HEK293T (cell line): ENCODE results near the gene C1QTNF1.

Source experiments
- CTCF ChIA-PET: fragments of 350-600 bp; formaldehyde crosslinking; extraction: SDS; loops from one replicate; lab custom pipeline; 2021; ENCODE audit warnings: antibody characterized with exemption, inconsistent platforms; lab: Yijun Ruan, JAX
- POLR2A ChIA-PET: fragments of 350-600 bp; formaldehyde crosslinking; extraction: SDS; loops from one replicate; lab custom pipeline; 2020; ENCODE audit warnings: antibody characterized with exemption, inconsistent platforms; lab: Yijun Ruan, JAX
- DNase-seq: peaks from one replicate; pipeline ENCODE4 v3.0.0; 2012; ENCODE audit warnings: mixed read lengths; ENCODE audit errors: extremely low spot score
- ARNT ChIP-seq: fragments of 450-650 bp; IDR thresholded peaks from 2 replicates; pipeline ENCODE4 v1.6.1; 2017; ENCODE audit warnings: mild to moderate bottlenecking
- BHLHE40 ChIP-seq: fragments of 450-650 bp; IDR thresholded peaks from 2 replicates; pipeline ENCODE4 v1.6.1; 2016; ENCODE audit warnings: mild to moderate bottlenecking, moderate library complexity, borderline replicate concordance
- CTBP1 ChIP-seq: fragments of 450-650 bp; IDR thresholded peaks from 2 replicates; pipeline ENCODE4 v1.6.1; 2016; ENCODE audit warnings: borderline replicate concordance
- ELF4 ChIP-seq: fragments of 450-650 bp; IDR thresholded peaks from 2 replicates; pipeline ENCODE4 v1.6.1; 2017; ENCODE audit warnings: antibody characterized with exemption
- FOXA1 ChIP-seq: fragments of 450-650 bp; IDR thresholded peaks from 2 replicates; pipeline ENCODE4 v1.6.1; 2016; ENCODE audit warnings: mild to moderate bottlenecking
- FOXK2 ChIP-seq: fragments of 450-650 bp; IDR thresholded peaks from 2 replicates; pipeline ENCODE4 v1.6.1; 2016; ENCODE audit warnings: mild to moderate bottlenecking
- FOXM1 ChIP-seq: fragments of 450-650 bp; IDR thresholded peaks from 2 replicates; pipeline ENCODE4 v1.6.1; 2017; ENCODE audit warnings: mild to moderate bottlenecking, borderline replicate concordance
- HDGF ChIP-seq: fragments of 450-650 bp; IDR thresholded peaks from 2 replicates; pipeline ENCODE4 v1.6.1; 2017; ENCODE audit warnings: antibody characterized with exemption, borderline replicate concordance
- L3MBTL2 ChIP-seq: fragments of 450-650 bp; conservative IDR thresholded peaks from 2 replicates; pipeline ENCODE4 v1.6.1; 2016; ENCODE audit warnings: mild to moderate bottlenecking
- LEF1 ChIP-seq: fragments of 450-650 bp; IDR thresholded peaks from 2 replicates; pipeline ENCODE4 v1.6.1; 2017; ENCODE audit warnings: mild to moderate bottlenecking, borderline replicate concordance
- NFRKB ChIP-seq: fragments of 450-650 bp; IDR thresholded peaks from 2 replicates; pipeline ENCODE4 v1.6.1; 2016; ENCODE audit warnings: mild to moderate bottlenecking, moderate library complexity
- SP1 ChIP-seq: fragments of 450-650 bp; IDR thresholded peaks from 2 replicates; pipeline ENCODE4 v1.6.1; 2017
- SUZ12 ChIP-seq: fragments of 450-650 bp; IDR thresholded peaks from 2 replicates; pipeline ENCODE4 v1.6.1; 2016; ENCODE audit warnings: mild to moderate bottlenecking
- TARDBP ChIP-seq: fragments of 450-650 bp; IDR thresholded peaks from 2 replicates; pipeline ENCODE4 v1.6.1; 2016
- ZNF384 ChIP-seq: fragments of 450-650 bp; IDR thresholded peaks from 2 replicates; pipeline ENCODE4 v1.6.1; 2016
- TF ChIP-seq, protein P1 (sequence below): fragments of 450-650 bp; IDR thresholded peaks from 2 replicates; pipeline ENCODE4 v1.6.1; 2016

C1QTNF1 gene

GRCh38 chr17:78993981-78994671 is 29.8 kb upstream of the C1QTNF1 start:
- TF ChIP-seq SP1 (no peak), CTBP1 (no peak), L3MBTL2 (no peak), LEF1 (no peak), FOXK2 (no peak), ARNT (no peak), ZNF384 (no peak), TARDBP (no peak), ELF4 (no peak), FOXA1 (no peak), NFRKB (no peak), HDGF (no peak), SUZ12 (no peak), BHLHE40 (no peak), FOXM1 (no peak)
- TF ChIP-seq, protein P1, sequence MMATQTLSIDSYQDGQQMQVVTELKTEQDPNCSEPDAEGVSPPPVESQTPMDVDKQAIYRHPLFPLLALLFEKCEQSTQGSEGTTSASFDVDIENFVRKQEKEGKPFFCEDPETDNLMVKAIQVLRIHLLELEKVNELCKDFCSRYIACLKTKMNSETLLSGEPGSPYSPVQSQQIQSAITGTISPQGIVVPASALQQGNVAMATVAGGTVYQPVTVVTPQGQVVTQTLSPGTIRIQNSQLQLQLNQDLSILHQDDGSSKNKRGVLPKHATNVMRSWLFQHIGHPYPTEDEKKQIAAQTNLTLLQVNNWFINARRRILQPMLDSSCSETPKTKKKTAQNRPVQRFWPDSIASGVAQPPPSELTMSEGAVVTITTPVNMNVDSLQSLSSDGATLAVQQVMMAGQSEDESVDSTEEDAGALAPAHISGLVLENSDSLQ: no peak
- POLR2A ChIA-PET: interaction anchor here (0.6 kb wide), 1 partner anchor 15 kb away, joined by 3 read pairs; no protein-coding TSS in a partner anchor
- no peak for DNase-seq
- CTCF ChIA-PET: interaction anchor here (0.7 to 1.0 kb wide), 2 partner anchors 34 to 52 kb away, joined by 3 to 5 read pairs; no protein-coding TSS in a partner anchor

DNA sequence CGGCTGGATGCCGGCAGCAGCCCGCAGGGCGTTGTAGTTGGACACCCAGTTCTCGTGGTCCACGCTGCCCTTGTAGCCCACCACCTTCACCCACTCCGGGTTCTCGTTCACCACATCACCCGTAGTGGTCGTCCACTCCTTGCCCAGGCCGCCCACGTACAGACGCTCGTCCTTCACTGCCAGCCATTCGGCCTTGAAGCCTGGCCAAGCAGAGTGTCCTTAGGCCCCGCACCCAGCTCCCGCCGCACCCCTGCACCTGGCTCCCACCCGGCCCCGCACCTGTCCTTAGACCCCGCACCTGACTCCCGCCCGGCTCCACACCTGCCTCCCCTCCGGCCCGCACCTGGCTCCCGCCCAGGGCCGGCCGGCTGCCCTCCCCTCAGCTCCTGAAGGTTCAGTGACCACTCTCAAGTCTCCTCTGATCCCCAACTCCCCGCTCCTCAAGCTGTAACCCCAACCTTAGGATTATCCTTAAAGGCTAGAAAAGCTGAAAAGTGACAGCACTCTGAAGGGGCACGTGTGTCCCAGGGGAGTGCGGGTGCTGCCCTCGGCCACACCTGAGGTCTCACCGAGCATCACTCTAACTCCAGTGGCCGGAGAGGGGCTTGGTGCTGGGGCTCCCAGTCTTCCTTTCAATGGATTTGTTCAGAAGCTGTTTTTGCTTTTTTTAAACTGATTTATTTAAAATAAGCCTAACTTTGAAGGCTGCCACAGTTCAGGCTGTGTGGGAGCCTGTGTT is 28.8 kb upstream of the C1QTNF1 start:
- POLR2A ChIA-PET: interaction anchor here (0.9 to 1.0 kb wide), 2 partner anchors 15 kb away, joined by 3 to 4 read pairs; partner anchors contain the start of genes CANT1 and LGALS3BP
- no peak for DNase-seq
- CTCF ChIA-PET: interaction anchor here (1.0 kb wide), 1 partner anchor 51 kb away, joined by 5 read pairs; no protein-coding TSS in a partner anchor
- TF ChIP-seq FOXK2 (no peak), SUZ12 (no peak), FOXM1 (no peak), BHLHE40 (no peak), HDGF (no peak), ARNT (no peak), TARDBP (no peak), LEF1 (no peak), FOXA1 (no peak), CTBP1 (no peak), L3MBTL2 (no peak), NFRKB (no peak), SP1 (no peak), ELF4 (no peak), ZNF384 (no peak)
- TF ChIP-seq, protein P1: no peak

GRCh38 chr17:78995761-78996451 is 28.1 kb upstream of the C1QTNF1 start:
- ChIA-PET CTCF (interaction anchor here (1.0 kb wide), 1 partner anchor 46 kb away, joined by 4 read pairs; no protein-coding TSS in a partner anchor), POLR2A (interaction anchor here (0.9 to 1.0 kb wide), 2 partner anchors 14 to 16 kb away, joined by 3 to 4 read pairs; partner anchors contain the start of genes CANT1 and LGALS3BP)
- no peak for DNase-seq
- TF ChIP-seq NFRKB (no peak), TARDBP (no peak), SUZ12 (no peak), ELF4 (no peak), L3MBTL2 (no peak), ZNF384 (no peak), HDGF (no peak), FOXM1 (no peak), CTBP1 (no peak), FOXA1 (no peak)
- TF ChIP-seq, protein P1: no peak

DNA sequence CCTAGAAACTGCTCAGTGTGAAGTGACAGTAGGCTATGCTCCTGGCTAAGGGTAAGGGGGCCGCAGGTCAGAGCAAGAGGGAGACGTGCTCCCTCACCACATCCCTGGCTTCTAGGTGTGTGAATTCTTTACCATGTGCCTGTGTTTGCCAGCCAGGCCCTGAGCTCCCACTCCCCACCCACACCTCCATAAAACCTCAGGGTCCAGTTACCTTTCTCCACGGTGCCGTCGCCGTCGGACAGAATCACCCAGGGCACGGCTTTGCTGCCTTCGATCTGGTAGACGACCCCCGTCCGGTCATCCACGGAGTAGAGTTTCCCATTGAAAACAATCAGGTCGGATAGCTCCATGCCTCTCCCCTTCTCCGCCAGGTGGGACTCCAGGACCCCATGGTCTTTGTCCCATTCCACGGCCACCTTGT is 27.2 kb upstream of the C1QTNF1 start:
- CTCF ChIA-PET: interaction anchor here (1.0 kb wide), 1 partner anchor 45 kb away, joined by 4 read pairs; no protein-coding TSS in a partner anchor
- POLR2A ChIA-PET: no interaction called here
- no peak for DNase-seq
- TF ChIP-seq CTBP1 (no peak), SP1 (no peak), FOXM1 (no peak), L3MBTL2 (no peak), ELF4 (no peak), FOXK2 (no peak), NFRKB (no peak), HDGF (no peak)
- TF ChIP-seq, protein P1: no peak
